SK-N-SH (cell line): ENCODE data around the gene TBCD. TPM values are rescaled to one million over a fixed set of nuclear protein-coding genes. Genes with fewer than 3 reads are reported as not detected.

ENCODE experiments used
- CTCF ChIA-PET: fragments of 300-600, 350-600 bp; formaldehyde crosslinking; extraction: SDS; loops from one replicate; lab custom pipeline; 2021; lab: Yijun Ruan, JAX
- POLR2A ChIA-PET: fragments of 350-600 bp; sonication (Branson Sonifier 250); formaldehyde crosslinking; extraction: SDS; loops from one replicate; lab custom pipeline; 2020; ENCODE audit warnings: antibody characterized with exemption, inconsistent platforms; lab: Yijun Ruan, JAX
- DNase-seq: peaks from one replicate; pipeline ENCODE4 v3.0.0; 2012
- H2AFZ ChIP-seq: fragments of 200-600 bp; sonication (generic); 2 replicates; pipeline ENCODE4 v1.8.1; 2016; ENCODE audit warnings: antibody characterized with exemption, mild to moderate bottlenecking, low read depth
- H3F3A ChIP-seq: fragments of 200-600 bp; sonication (generic); replicated peaks from 2 replicates; pipeline ENCODE3; 2016; ENCODE audit warnings: antibody characterized with exemption, mild to moderate bottlenecking; ENCODE audit not compliant: insufficient read depth
- H3K27ac ChIP-seq, 2 experiments: fragments of 200-500 bp in 1 of 2; fragments of 200-600 bp in 1 of 2; sonication (Bioruptor generic) in 1 of 2; sonication (generic), shearing (Covaris generic) in 1 of 2; 2 replicates each; pipeline versions ENCODE4 v1.5.1 to v1.6.1; 2014 to 2016; ENCODE audit warnings: low read depth in 2 of 2, inconsistent platforms in 1 of 2, low read length in 1 of 2, mild to moderate bottlenecking in 1 of 2, mixed read lengths in 1 of 2
- H3K27me3 ChIP-seq: fragments of 200-600 bp; sonication (generic), shearing (Covaris generic); 2 replicates; pipeline ENCODE4 v1.6.1; 2016; ENCODE audit warnings: mixed run types; ENCODE audit not compliant: insufficient read depth
- H3K36me3 ChIP-seq, 2 experiments: fragments of 200-500 bp in 1 of 2; fragments of 200-600 bp in 1 of 2; sonication (Bioruptor generic) in 1 of 2; sonication (generic) in 1 of 2; replicated peaks in 1 of 2; 2 replicates each; pipeline versions ENCODE3 to v1.5.1; 2014 to 2016; ENCODE audit warnings: low read length in 1 of 2, mild to moderate bottlenecking in 1 of 2; ENCODE audit not compliant: insufficient read depth in 2 of 2, control insufficient read depth in 1 of 2
- H3K4me1 ChIP-seq, 2 experiments: fragments of 200-500 bp in 1 of 2; fragments of 200-600 bp in 1 of 2; sonication (Bioruptor generic) in 1 of 2; sonication (generic), shearing (Covaris generic) in 1 of 2; 2 replicates each; pipeline versions ENCODE4 v1.5.1 to v1.6.1; 2014 to 2016; ENCODE audit warnings: low read depth in 1 of 2, low read length in 1 of 2, mixed run types in 1 of 2; ENCODE audit not compliant: insufficient read depth in 2 of 2, control insufficient read depth in 1 of 2
- H3K4me2 ChIP-seq: fragments of 200-600 bp; sonication (generic), shearing (Covaris generic); 2 replicates; pipeline ENCODE4 v1.6.1; 2017; ENCODE audit warnings: mixed run types
- H3K4me3 ChIP-seq, 2 experiments: fragments of 200-500 bp in 1 of 2; fragments of 200-600 bp in 1 of 2; sonication (Bioruptor generic) in 1 of 2; sonication (generic), shearing (Covaris generic) in 1 of 2; 2 replicates each; pipeline versions ENCODE4 v1.5.1 to v1.8.1; 2014 to 2016; ENCODE audit warnings: low read depth in 2 of 2, inconsistent platforms in 1 of 2, low read length in 1 of 2, mild to moderate bottlenecking in 1 of 2, mixed read lengths in 1 of 2, moderate library complexity in 1 of 2
- H3K79me2 ChIP-seq: fragments of 200-600 bp; sonication (generic); 2 replicates; pipeline ENCODE4 v1.8.1; 2017; ENCODE audit warnings: mild to moderate bottlenecking; ENCODE audit not compliant: insufficient read depth
- H3K9ac ChIP-seq: fragments of 200-600 bp; sonication (generic); 2 replicates; pipeline ENCODE4 v1.6.1; 2017; ENCODE audit warnings: mixed run types
- H3K9me2 ChIP-seq: fragments of 200-600 bp; sonication (generic); 2 replicates; pipeline ENCODE4 v1.6.1; 2017; ENCODE audit warnings: mixed run types
- H3K9me3 ChIP-seq: fragments of 200-600 bp; sonication (generic); 2 replicates; pipeline ENCODE4 v1.6.1; 2017; ENCODE audit warnings: mixed run types, mild to moderate bottlenecking, moderate library complexity
- H4K20me1 ChIP-seq: fragments of 200-600 bp; sonication (generic); 2 replicates; pipeline ENCODE4 v1.6.1; 2017; ENCODE audit warnings: mild to moderate bottlenecking, mixed run types; ENCODE audit not compliant: insufficient read depth
- CHD2 ChIP-seq: fragments of 150-350 bp; IDR thresholded peaks from 2 replicates; pipeline ENCODE4 v1.6.1; 2018; ENCODE audit warnings: low read length; ENCODE audit not compliant: partially characterized antibody
- ELF1 ChIP-seq: IDR thresholded peaks from 2 replicates; pipeline ENCODE4 v1.4.0; 2012
- EP300 ChIP-seq, 2 experiments: IDR thresholded peaks; 2 replicates each; pipeline versions ENCODE4 v1.4.0 to v1.6.1; 2012; ENCODE audit warnings: borderline replicate concordance in 1 of 2, low read depth in 1 of 2, low read length in 1 of 2
- EZH2phosphoT487 ChIP-seq: fragments of 200-600 bp; sonication (generic); IDR thresholded peaks from 2 replicates; pipeline ENCODE4 v1.6.1; 2017; ENCODE audit warnings: low read depth, mixed run types, mild to moderate bottlenecking, antibody characterized with exemption, moderate library complexity, borderline replicate concordance
- IRF3 ChIP-seq: fragments of 150-350 bp; IDR thresholded peaks from 2 replicates; pipeline ENCODE4 v1.6.1; 2016; ENCODE audit warnings: mild to moderate bottlenecking, low read depth, low read length
- JUND ChIP-seq: IDR thresholded peaks from 2 replicates; pipeline ENCODE4 v1.4.0; 2012
- MAX ChIP-seq: IDR thresholded peaks from 2 replicates; pipeline ENCODE4 v1.4.0; 2012; ENCODE audit warnings: low read depth
- MEF2A ChIP-seq: IDR thresholded peaks from 2 replicates; pipeline ENCODE4 v1.4.0; 2012; ENCODE audit warnings: low read depth, borderline replicate concordance
- NFIC ChIP-seq: IDR thresholded peaks from 2 replicates; pipeline ENCODE4 v1.4.0; 2012; ENCODE audit warnings: borderline replicate concordance
- NRF1 ChIP-seq: IDR thresholded peaks from 2 replicates; pipeline ENCODE4 v1.6.1; 2012; ENCODE audit warnings: low read depth, mild to moderate bottlenecking, low read length
- RAD21 ChIP-seq: IDR thresholded peaks from 2 replicates; pipeline ENCODE4 v1.6.1; 2012; ENCODE audit warnings: mild to moderate bottlenecking, low read length
- RCOR1 ChIP-seq: fragments of 150-350 bp; IDR thresholded peaks from 2 replicates; pipeline ENCODE4 v1.6.1; 2017; ENCODE audit warnings: antibody characterized with exemption, low read length
- REST ChIP-seq: IDR thresholded peaks from 2 replicates; pipeline ENCODE4 v1.6.1; 2012; ENCODE audit warnings: mild to moderate bottlenecking, low read depth, low read length, moderate library complexity
- RFX5 ChIP-seq: IDR thresholded peaks from 2 replicates; pipeline ENCODE4 v1.6.1; 2012; ENCODE audit warnings: mild to moderate bottlenecking, improper control_type of control experiment, low read length
- SIN3A ChIP-seq: IDR thresholded peaks from 2 replicates; pipeline ENCODE4 v1.6.1; 2012; ENCODE audit warnings: low read depth, mild to moderate bottlenecking, low read length, moderate library complexity, borderline replicate concordance
- TAF1 ChIP-seq: IDR thresholded peaks from 2 replicates; pipeline ENCODE4 v1.6.1; 2012; ENCODE audit warnings: low read depth, mild to moderate bottlenecking, low read length, moderate library complexity, borderline replicate concordance
- TCF12 ChIP-seq: IDR thresholded peaks from 2 replicates; pipeline ENCODE4 v1.4.0; 2012
- TEAD4 ChIP-seq: IDR thresholded peaks from 2 replicates; pipeline ENCODE4 v1.4.0; 2012; ENCODE audit warnings: mild to moderate bottlenecking, borderline replicate concordance; ENCODE audit not compliant: insufficient read depth
- ZBTB33 ChIP-seq: IDR thresholded peaks from 2 replicates; pipeline ENCODE4 v1.4.0; 2012; ENCODE audit warnings: low read depth, borderline replicate concordance
- WGBS: methylation state at CpG from one replicate; pipeline ENCODE4 v1.1.6; 2017; ENCODE audit warnings: low lambda C conversion rate; 5-methylcytosine and 5-hydroxymethylcytosine counted together
- polyA plus RNA-seq, 3 experiments: library from polyadenylated mRNA; depleted of rRNA; stranded (reverse); fragments of >200 nt; gene quantifications; 2 replicates each; pipeline ENCODE4 v1.2.3, GENCODE V29; 2012

Gene TBCD
- polyA plus RNA-seq, 1 of the 3 experiments (the other 2 are of a cell fraction): 107 TPM

- Histone ChIP-seq H3K27me3 (no peaks in the 10 kb centered on the region), H3K27ac (no peak overlapping the region), H3K79me2 (no peaks in the 10 kb centered on the region), H3K36me3 (no peaks in the 10 kb centered on the region), H2AFZ (no peak overlapping the region), H3K4me3 (no peak overlapping the region), H3F3A (no peaks in the 10 kb centered on the region), H3K9me2 (no peaks in the 10 kb centered on the region), H3K9me3 (no peaks in the 10 kb centered on the region), H3K4me1 (no peaks in the 10 kb centered on the region), H4K20me1 (no peaks in the 10 kb centered on the region)
- POLR2A ChIA-PET: no interaction called here
- WGBS: 86% methylated on average over 20 of the region's 20 CpGs
- CTCF ChIA-PET: interaction anchor here (0.6 kb wide), 1 partner anchor 57 kb away, joined by 3 read pairs; no protein-coding TSS in a partner anchor
- TF ChIP-seq NFIC: no peak
- no peak for TF ChIP-seq RAD21
- TF ChIP-seq CHD2: no peak
- no peak for TF ChIP-seq EZH2phosphoT487
- no peak for TF ChIP-seq SIN3A
- TF ChIP-seq REST: no peak
- TF ChIP-seq JUND: no peak
- no peak for TF ChIP-seq RCOR1
- no peak for TF ChIP-seq RFX5
- no peak for TF ChIP-seq MEF2A
- TF ChIP-seq IRF3: no peak
- TF ChIP-seq TCF12: no peak
- TF ChIP-seq TEAD4: no peak
- TF ChIP-seq ZBTB33: no peak
- no peak for TF ChIP-seq TAF1
- no peak for TF ChIP-seq EP300 (IDR thresholded peaks at IDR 0.05; ENCODE audit: borderline replicate concordance in 1 of 2, low read depth in 1 of 2, low read length in 1 of 2)
- TF ChIP-seq MAX: no peak
- TF ChIP-seq NRF1: no peak
- TF ChIP-seq ELF1: no peak
- TF ChIP-seq, all 33 proteins: peak for 0
- H3K4me2 ChIP-seq: no peak overlapping the region
- no peak overlapping the region for H3K9ac ChIP-seq
- DNase-seq: no peak
These were observed 225.7 kb downstream of the TBCD start for GRCh38 chr17:82977606-82978005.
